ENCODE measurements around the gene HS3ST2.

DNA sequence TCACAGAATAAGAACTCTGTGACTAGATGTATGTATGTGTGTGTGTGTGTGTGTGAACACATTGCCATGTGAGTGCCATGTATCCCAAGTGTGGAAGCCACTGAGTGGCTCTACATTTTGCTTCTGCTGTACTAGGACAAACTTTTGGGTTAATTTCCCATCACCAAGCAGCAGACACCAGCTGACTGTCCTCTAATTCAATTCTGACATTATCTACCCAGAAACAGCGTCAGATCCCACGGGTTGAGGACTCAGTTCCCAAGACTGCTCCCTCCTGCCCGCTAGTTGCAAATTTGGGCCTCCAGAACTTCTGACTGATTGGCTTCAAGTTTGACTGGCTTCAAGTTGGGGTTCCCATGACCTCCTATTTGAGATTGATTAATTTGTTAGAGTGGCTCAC lies 29.2 kb downstream of the HS3ST2 start:
- no peak for TF ChIP-seq CTCF (IDR thresholded peaks at IDR 0.05)
- no peak for TF ChIP-seq POLR2A (IDR thresholded peaks at IDR 0.05)
